NCI-H128 (cell line): ENCODE data around the gene PXDN.
"Not testable (repeated sequence)": the region's sequence is repeated elsewhere in the genome, so short reads cannot be mapped to it uniquely, and the experiment has no call there.

Experiments used
- DNase-seq: peaks from one replicate; lab custom pipeline; 2025; ENCODE audit not compliant: unreplicated experiment; lab: John Stamatoyannopoulos, UW

Gene PXDN

DNA sequence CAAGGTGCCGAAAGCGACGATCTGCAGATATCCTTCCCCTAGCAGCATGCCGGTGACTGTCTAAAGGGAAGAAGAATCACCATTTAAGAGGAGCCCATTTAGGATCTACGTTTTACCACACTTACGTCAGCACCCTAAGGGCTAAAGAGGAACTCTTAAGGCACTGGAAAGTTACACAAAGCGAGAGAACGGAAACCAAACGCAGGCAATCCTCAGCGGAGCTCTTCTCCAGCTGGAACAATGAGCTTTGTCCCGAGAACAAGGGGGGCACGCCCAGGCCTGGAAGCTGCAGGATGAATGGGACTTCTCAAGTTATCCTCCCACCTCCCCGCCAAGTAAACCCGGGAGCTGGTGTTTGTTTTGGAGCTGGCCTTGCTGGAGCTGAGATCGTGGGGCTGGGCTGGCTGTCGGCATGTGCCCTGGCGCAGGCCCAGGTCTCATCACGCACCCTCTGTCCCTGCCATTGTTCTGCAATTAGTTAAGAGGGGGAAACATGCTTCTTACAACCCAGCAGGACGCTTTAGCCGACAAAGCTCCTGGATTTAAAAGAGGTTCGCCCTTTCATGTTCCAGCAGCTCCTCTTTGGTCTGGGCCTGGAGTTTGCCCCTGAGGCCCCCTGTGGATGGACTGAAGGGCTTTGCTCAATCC, 36.4 kb downstream of the PXDN start:
- peak; percentile 82 for DNase-seq

DNA sequence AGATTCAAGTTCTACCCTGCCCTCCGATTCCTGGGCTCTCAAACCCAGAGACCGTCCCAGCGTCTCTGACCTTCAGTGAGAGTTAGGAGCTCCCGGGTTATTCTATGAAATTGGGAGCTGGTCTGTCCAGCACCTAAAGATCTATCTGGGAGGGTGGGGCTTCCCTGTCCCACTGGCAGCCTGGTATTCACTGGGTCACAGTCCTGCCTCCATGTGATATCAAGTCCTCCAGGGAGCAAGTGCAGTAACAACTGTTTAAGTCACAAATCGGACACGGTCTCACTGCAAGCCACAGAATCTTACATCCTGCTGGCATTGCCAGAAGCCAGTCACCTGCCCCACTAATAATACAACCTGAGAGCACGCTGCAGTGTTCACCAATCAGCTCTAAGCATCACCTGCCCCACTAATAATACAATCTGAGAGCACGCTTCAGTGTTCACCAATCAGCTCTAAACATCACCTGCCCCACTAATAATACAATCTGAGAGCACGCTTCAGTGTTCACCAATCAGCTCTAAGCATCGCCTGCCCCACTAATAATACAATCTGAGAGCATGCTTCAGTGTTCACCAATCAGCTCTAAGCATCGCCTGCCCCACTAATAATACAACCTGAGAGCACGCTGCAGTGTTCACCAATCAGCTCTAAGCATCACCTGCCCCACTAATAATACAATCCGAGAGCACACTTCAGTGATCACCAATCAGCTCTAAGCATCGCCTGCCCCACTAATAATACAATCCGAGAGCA, 38.0 kb downstream of the PXDN start:
- not testable (repeated sequence) for DNase-seq

GRCh38 chr2:1705557-1706076, 38.7 kb downstream of the PXDN start:
- DNase-seq = no peak

- no peak for DNase-seq
Observed at GRCh38 chr2:1704631-1705556, 39.4 kb downstream of the PXDN start.

GRCh38 chr2:1702186-1702565, 42.1 kb downstream of the PXDN start:
- no peak for DNase-seq

GRCh38 chr2:1701556-1702185, 42.6 kb downstream of the PXDN start:
- no peak for DNase-seq

GRCh38 chr2:1701020-1701419, 43.3 kb downstream of the PXDN start:
- DNase-seq = no peak

DNA sequence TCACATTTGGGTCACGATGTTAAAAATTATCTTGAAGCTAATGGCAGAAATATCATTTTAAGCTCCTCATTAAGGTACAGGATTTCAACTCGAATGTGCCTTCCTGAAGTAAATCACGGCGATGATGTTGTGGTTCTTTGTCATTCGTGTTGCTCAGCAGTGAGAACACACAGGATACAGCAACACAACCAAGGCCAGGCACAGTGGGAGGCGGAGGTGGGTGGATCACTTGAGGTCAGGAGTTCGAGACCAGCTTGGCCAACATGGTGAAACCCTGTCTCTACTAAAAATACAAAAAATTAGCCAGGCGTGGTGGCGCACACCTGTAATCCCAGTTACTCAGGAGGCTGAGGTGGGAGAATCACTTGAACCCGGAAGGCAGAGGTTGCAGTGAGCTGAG, 43.9 kb downstream of the PXDN start:
- DNase-seq = not testable (repeated sequence)

DNA sequence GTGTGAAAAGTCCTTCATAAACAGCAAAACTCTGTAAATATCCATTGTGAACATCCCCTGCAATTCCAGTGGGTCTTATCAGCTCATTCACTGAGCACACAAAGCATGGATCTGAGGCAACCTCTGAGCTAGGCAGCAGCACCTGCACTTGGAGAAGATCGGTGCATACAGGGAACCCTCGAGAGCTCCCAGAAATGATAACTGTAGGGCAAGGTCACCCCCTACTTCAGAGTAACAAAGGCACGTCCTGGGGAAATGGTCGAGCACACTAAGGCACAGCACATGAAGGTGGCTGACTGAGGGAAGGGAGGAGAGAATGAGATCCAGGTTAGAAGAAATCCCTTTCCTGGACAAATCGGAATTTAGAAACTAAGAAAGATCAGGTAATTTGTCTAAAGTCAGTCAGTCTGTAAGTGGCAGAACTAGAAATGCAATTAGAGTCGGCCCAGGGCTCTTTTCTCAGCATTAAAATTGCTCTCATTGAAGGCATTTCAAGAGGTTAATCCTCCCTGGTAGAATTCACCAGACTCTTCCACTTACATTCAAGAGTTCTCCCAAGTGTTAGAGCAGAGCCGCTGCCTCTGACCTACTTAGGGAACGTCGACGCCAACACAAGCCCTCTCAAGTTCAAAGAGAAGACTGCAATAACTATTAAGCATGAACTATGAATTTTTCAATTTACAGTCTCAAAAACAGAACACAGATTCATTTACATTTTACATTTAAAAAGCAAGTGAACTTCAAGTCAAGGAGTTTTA, 45.9 kb downstream of the PXDN start:
- DNase-seq = no peak

DNA sequence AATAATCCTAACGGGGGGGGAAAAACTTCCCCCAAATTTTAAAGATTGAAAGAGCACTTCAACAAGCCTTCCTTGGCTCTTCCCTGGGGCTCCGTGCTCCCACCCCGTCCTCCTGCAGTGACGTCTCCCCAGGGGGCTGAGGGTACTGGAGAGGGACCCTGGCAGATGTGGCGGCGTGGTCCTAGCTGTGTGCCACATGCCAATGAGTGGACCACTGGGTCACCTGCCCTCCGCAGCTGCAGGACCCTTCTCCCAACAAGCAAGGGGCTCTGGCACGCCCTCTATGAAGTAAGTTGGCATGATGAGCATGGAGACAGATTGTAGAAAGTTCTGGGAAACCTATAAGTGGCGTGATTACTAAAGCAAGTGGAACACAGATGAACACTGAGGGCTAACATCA, 46.7 kb downstream of the PXDN start:
- no peak for DNase-seq

GRCh38 chr2:1696472-1696871, 47.8 kb downstream of the PXDN start:
- no peak for DNase-seq

GRCh38 chr2:1694371-1695271, 49.7 kb downstream of the PXDN start:
- DNase-seq = no peak

- DNase-seq = no peak
Observed at GRCh38 chr2:1693723-1694122, 50.6 kb downstream of the PXDN start.

DNA sequence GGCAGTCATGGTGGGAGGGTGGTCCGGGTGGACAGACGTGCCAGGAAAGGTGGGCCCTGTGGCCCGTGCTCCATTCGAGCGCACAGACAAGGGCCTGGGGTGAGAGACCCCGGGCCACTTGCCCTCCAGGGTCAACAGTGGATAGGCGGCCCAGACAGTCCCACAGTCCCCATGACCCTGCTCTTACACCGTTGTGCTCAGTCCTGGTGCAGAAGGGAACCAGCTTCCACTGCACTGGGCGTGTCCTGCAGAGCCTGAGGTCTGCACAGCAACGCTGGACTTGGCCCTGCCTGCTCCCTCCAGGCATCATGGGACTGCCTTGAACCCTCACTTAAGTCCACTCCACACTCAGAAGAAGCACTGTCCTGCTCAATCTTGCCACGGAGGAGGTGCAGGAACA, 52.0 kb downstream of the PXDN start:
- no peak for DNase-seq

- no peak for DNase-seq
Observed at GRCh38 chr2:1691366-1691765, 52.9 kb downstream of the PXDN start.

DNA sequence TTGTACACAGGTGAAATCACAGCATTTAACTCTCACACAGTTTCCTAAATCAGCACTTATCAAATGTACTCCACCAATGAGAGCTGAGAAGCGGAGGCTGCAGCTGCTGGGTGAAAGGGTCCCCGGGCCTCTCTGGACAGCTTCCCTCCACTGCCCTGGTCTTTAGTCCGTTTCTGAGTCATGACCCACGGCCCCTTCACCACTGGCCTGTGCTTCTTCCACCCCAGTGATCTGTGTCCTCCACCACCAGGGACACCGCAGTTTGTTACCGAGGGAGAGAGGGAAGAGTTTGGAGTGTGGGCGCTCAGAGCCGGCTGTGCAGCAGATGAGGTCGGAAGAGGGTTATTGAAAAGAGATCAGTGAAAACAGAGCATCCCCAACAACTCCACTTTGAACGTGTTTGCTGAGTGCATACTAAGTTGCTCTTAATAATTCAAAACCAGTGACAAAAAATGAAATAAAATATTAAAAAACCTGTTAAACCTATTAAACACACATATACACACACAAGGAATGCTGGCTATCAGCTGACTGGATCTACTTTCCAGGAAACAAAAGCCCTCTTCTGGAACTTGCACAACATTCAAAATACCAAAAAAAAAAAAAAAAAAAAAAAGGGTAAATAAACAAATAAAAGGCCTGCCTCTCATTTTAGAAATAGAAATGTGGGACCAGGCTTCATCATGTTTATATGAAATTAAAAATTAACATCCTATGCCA, 54.1 kb downstream of the PXDN start:
- DNase-seq = no peak

- no peak for DNase-seq
Observed at GRCh38 chr2:1688859-1689258, 55.5 kb downstream of the PXDN start.

DNA sequence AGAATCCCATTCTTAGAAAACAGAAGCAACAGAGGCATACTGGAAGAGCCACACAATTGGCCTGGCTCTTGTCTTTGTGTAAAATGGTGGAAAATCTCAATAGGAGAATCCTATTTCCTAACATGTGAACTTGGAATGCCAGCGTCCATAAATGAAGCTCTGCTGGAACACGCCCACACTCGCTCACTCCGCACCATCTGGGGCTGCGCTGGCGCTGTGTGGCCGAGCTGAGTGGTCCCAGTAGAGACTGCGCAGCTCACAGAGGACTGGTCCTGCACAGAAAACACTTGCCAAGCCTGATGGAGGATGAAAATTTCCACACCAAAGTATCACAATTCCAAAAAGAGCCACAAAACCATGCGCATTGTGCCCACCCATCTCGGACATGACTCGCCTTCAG, 56.2 kb downstream of the PXDN start:
- DNase-seq = no peak

GRCh38 chr2:1687254-1687653, 57.1 kb downstream of the PXDN start:
- no peak for DNase-seq
